IPS DF 4.7 (cell line): Measurements from ENCODE around the gene NTRK2.

ENCODE experiments used
- DNase-seq: peaks from one replicate; pipeline ENCODE4 v3.0.0-alpha.2; 2013; ENCODE audit warnings: low spot score; ENCODE audit errors: extremely low read depth

NTRK2 gene

GRCh38 chr9:84681516-84682285 is 12.2 kb downstream of the NTRK2 start:
- no peak for DNase-seq

- DNase-seq = no peak
Measured at GRCh38 chr9:84686068-84686467, 16.5 kb downstream of the NTRK2 start.

GRCh38 chr9:84688956-84689355 is 19.4 kb downstream of the NTRK2 start:
- DNase-seq = no peak

- DNase-seq = no peak
Measured at GRCh38 chr9:84691634-84692033, 22.1 kb downstream of the NTRK2 start.

GRCh38 chr9:84694248-84694647 is 24.7 kb downstream of the NTRK2 start:
- DNase-seq = no peak

- DNase-seq = no peak
Measured at GRCh38 chr9:84697042-84697441, 27.5 kb downstream of the NTRK2 start.

GRCh38 chr9:84697509-84698114 is 28.1 kb downstream of the NTRK2 start:
- DNase-seq = peak; percentile 68

GRCh38 chr9:84698323-84698722 is 28.8 kb downstream of the NTRK2 start:
- no peak for DNase-seq

- no peak for DNase-seq
Measured at GRCh38 chr9:84699984-84700383, 30.5 kb downstream of the NTRK2 start.

- DNase-seq = no peak
Measured at GRCh38 chr9:84701801-84702200, 32.3 kb downstream of the NTRK2 start.

- no peak for DNase-seq
Measured at GRCh38 chr9:84702471-84702870, 32.9 kb downstream of the NTRK2 start.

GRCh38 chr9:84703793-84704192 is 34.3 kb downstream of the NTRK2 start:
- no peak for DNase-seq

GRCh38 chr9:84705128-84705527 is 35.6 kb downstream of the NTRK2 start:
- no peak for DNase-seq

- DNase-seq = peak; percentile 33
Measured at GRCh38 chr9:84708400-84708799, 38.9 kb downstream of the NTRK2 start.

- DNase-seq = no peak
Measured at GRCh38 chr9:84709056-84709455, 39.5 kb downstream of the NTRK2 start.

GRCh38 chr9:84710701-84711397 is 41.3 kb downstream of the NTRK2 start:
- DNase-seq = no peak

GRCh38 chr9:84711398-84711777 is 41.9 kb downstream of the NTRK2 start:
- no peak for DNase-seq

GRCh38 chr9:84711936-84712335 is 42.4 kb downstream of the NTRK2 start:
- no peak for DNase-seq

- DNase-seq = no peak
Measured at GRCh38 chr9:84716217-84716616, 46.7 kb downstream of the NTRK2 start.

GRCh38 chr9:84718476-84718875 is 48.9 kb downstream of the NTRK2 start:
- no peak for DNase-seq

- no peak for DNase-seq
Measured at GRCh38 chr9:84722388-84722989, 53.0 kb downstream of the NTRK2 start.

- DNase-seq = no peak
Measured at GRCh38 chr9:84723426-84723825, 53.9 kb downstream of the NTRK2 start.
